Stimulated activated CD8-positive, alpha-beta memory T cell treated with anti-CD3 and anti-CD28 coated beads, Interleukin-12 subunit alpha, Interleukin-12 subunit beta, amount 100 ng/mL, for 24 hours (primary cell): ENCODE measurements around the gene RELL1.

ENCODE experiments used
- DNase-seq: peaks from one replicate; pipeline ENCODE4 v3.0.0-alpha.2; 2020; ENCODE audit errors: extremely low read depth

Gene RELL1

DNA sequence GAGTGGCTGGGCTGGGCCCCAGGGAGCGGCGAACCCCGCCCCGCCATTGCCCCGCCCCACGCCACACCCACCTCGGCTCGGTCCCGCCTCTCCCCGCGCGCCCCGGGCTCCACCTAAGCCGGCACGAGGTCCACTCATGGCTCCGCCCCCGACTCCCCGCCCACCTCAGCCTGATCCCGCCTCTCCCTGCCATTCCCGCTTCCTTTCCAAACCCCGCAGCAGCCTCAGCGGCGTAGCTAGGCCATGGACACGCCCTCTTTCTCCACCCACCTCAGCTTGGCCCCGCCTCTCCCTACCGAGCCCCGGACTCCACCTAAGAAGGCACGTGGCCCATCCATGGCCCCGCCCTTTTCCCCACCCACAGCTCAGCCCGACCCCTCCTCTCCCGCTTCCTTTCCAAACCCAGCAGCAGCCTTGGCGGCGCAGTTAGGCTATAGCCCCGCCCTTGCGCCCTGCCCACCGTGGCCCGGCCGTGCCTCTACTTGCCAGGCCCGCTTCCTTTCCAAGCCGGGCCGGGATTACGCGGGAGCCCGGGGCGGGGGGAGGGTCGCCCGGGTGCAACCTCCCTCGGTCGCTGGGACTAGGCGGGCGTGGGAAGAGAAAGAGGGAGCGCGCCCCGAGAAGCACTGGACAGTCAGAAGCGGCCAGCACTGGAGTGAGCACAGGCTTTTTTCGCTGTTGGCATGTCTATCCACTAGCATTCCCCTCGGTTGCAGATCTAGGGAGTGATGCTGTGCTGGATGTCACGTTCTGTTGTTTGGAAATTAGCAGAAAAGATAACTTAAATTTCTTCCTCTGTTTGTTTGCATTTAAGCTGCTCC, at the start of gene RELL1:
Gene RELL1 (minus strand): TSS at position 4 of the 821 bp plus-strand sequence. CDS start 89 bp downstream, outside the sequence.
- peak; percentile 93 for DNase-seq

GRCh38 chr4:37735578-37735977, 49.4 kb upstream of the RELL1 start:
- no peak for DNase-seq

DNA sequence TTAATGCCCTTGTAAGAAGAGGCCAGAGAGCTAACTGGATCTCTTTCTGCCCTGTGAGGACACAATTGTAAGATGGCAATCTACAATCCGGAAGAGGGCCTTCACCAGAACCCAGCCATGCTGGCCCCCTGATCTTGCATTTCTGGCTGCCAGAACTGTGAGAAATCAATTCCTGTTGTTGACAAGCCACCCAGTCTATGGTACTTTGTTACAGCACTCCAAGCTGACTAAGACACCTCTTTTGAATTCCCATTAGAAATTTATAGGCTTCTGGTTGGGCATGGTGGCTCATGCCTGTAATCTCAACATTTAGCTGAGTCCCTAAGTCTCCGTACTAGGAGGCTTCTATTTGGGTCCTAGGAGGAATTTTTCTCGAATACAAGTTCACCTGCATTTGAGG, 48.8 kb upstream of the RELL1 start:
- no peak for DNase-seq

DNA sequence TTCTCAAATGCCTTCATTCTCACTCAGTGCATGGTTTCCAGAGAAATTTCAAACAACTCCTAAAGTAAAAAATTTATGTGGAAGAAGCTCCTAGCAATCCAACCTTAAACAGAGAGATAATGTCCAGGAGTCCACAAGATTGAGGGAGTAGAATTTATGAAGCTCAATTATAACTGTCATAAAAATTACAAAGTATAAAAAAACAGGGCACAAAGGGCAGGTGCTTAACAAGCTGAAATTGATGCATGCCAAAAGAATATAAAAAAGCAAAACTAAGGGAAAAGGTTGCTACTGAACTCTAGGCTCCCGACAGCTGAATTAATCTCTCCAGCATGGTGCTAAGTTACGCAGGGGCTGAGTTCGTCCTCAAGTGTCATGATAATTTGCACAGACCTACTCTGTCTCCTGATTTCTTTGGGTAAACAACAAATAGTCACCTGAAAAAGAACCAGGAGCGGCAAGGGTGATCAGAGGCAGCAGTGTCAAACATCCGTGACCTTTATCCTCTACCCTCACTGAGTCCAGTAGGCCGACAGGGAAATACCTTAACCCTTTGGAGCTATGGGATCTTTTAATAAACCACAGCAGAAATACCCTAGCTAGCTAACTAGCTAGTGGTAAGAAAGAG, 47.2 kb upstream of the RELL1 start:
- DNase-seq = no peak

DNA sequence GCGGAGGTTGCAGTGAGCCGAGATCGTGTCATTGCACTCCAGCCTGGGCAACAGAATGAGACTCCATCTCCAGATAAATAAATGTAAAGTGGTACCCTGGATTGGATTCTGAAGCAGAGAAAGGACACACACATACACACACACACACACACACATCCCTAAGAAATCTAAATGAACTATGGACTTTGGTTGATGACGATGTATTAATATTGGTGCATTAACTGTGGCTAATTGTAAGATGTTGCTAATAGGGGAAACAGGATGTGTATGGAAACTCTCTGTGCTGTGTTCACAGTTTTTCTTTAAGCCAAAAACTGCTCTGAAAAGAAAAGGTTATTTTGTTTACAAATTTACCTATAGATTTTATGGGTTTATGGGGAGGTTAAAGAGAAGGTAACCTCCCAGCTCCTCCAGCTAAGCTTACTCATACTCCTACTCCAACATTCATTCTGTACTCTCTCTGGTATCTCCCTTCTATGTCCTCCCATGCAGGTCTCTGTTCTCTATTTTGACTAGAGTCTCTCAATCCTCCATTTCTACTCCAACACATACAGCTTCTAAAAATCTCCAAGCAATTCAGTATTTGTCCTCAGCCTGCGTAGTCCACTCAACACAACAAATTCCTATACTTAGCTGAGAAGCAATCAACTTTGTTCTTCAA, 46.5 kb upstream of the RELL1 start:
- DNase-seq = no peak

DNA sequence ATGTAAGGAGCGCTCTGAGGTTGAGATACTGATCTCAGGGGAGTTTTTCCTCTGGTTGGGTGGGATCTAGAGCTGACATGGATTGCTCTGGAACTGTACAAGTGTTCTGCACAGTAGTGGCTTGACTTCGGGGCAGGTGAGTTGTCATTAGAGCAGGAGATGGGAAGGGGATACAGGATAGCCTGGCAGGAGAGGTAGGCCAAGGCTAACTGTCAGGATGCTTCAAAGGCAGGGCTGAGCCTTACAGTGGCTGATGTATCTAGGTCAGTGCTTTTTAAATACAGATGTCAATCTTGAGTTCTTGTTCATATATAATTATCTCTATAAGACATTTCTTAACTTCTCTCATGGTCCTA, 43.5 kb upstream of the RELL1 start:
- DNase-seq = no peak

DNA sequence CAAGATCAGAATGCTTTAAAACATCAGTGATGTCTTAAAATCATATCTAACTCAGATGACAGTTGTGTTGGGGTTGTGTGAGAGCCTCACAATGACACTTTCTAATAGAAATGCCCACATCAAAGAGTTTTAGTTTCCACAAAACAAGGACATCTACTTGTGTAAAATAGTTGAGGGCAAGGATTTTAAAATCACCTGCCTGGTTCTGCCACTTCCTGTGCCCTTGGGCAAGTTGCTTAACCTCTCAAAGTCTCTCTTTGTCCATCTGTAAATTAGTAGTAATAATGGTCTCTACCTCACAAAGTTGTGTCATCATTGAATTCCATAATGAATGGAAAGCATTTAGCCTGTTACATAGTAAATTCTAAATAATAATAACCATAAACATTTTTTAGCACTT, 41.9 kb upstream of the RELL1 start:
- DNase-seq = no peak

- DNase-seq = no peak
These were observed 41.5 kb upstream of the RELL1 start for GRCh38 chr4:37727635-37728034.

GRCh38 chr4:37726666-37727065, 40.5 kb upstream of the RELL1 start:
- DNase-seq = no peak

GRCh38 chr4:37725718-37726117, 39.5 kb upstream of the RELL1 start:
- DNase-seq = no peak

- no peak for DNase-seq
These were observed 36.9 kb upstream of the RELL1 start for GRCh38 chr4:37723067-37723466.

GRCh38 chr4:37721995-37722638, 35.9 kb upstream of the RELL1 start:
- DNase-seq = no peak

GRCh38 chr4:37719021-37719420, 32.8 kb upstream of the RELL1 start:
- no peak for DNase-seq

GRCh38 chr4:37717576-37717975, 31.4 kb upstream of the RELL1 start:
- DNase-seq = no peak

GRCh38 chr4:37715889-37716402, 29.8 kb upstream of the RELL1 start:
- no peak for DNase-seq

DNA sequence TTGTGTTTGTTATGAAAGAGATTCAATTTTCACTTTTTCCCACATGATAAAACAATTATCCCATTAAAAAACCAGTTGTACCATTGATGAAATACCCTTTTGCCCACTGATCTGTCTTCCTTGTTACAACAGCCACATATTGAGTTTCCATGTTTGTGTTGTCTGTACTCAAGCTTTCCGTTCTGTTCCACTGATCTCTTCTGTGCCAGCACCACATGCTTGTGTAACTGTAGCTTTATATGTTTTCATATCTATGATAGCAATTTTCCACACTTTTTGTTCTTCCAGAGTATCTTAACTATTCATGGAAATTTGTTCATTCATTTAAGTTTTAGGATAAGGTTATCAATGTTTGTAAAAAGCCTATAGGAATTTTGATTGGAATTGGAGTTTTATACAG, 24.3 kb upstream of the RELL1 start:
- no peak for DNase-seq

DNA sequence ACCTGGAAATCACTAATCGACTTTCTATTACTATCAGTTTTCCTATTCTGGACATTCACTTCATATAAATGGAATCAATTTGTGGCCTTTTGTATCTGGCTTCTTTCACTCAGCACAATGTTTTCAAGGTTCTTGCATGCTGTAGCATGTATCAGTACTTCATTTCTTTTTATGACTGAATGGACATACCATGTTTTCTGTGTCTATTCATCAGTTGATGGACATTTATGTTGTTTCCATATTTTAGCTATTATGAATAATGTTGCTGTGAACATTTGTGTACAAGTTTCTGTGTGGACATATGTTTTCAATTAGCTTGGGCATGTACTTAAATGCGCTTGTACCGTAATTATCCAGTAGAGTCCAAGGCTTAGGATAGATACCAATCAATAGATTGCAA, 19.9 kb upstream of the RELL1 start:
- DNase-seq = no peak

GRCh38 chr4:37705571-37705970, 19.4 kb upstream of the RELL1 start:
- no peak for DNase-seq

DNA sequence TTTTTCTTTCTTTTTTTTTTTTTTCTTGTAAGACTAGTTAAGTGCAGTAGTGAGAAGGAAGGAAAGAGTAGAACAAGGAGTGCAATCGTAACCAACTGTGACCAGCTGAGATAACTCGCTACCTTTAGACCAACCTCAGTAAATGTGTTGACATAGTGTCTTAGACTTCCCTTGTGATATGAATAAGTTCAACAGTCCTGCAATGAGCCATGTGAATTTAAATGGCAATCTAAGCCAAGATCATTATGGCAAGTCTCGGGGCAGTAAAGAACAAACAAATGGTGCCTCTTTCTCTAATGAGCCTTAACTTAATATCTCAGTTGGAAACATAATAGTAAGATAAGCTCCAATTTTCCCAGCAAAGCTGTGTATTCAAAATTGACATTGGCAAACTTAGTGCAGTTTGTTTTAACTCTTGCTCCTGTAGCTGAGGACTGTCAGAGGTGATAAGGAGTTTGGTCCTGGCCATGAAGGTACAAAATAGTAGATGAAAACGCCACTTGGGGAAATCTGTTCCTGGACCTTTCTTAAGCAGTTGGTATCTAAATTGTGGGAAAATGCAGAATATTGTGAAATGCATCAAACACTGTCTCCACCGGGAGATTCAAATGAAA, 13.8 kb upstream of the RELL1 start:
- no peak for DNase-seq

DNA sequence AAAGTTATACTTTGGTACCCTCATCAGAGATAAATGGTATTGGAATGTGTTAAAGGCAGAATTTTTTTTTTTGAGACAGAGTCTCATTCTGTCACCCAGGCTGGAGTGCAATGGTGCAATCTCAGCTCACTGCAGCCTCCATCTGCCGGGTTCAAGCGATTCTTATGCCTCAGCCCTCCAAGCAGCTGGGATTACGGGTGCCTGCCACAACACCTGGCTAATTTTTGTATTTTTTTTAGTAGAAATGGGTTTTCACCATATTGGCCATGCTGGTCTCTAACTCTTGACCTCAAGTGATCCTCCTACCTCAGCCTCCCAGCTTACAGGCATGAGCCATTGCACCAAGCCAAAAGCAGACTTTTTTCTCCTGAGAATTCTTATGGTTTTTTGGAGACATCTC, 11.4 kb upstream of the RELL1 start:
- DNase-seq = no peak

DNA sequence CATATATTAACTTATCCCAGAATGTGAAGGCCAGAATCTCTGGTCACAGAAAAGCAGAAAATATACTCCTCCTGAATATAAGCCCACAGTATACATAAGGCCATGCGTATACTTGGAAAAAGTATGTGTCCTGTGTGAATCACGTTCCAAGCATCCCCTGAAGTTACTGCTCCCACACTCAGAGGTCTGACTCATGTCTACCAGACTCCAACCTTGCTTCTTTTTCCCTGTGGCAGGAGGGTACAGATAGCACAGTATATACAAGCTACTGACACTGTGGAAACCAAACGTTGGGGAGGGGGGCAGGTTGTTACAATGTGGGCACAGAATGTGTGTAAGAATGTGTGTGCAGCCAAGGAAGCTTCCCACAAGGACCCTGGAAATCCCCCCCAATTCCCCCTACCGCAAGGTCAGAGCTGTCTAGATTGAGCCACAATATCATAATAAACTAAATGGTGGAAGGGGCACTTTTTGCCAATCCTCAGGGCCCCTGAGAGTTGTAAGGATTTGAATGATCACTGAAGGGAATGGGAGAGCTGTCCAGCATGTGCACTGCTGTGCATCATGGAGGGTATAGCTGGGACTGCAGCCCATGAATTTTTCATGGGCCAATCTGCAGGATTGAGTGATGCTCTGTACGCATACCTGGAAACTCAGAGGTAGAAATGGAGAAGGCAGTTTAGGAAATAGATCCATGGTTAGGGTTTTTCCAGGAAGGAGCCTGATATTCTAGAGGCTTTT, 7.4 kb upstream of the RELL1 start:
- DNase-seq = no peak
